Prostate gland (tissue), 2 donors: Measurements from ENCODE around the gene CD52.

Experiments used
- POLR2A ChIP-seq: fragments of 450-650 bp; IDR thresholded peaks from one replicate; pipeline ENCODE4 v1.6.1; 2016; ENCODE audit warnings: antibody characterized with exemption, mild to moderate bottlenecking
- TF ChIP-seq, protein P1 (sequence below), 4 experiments: fragments of 200-600 bp in 2 of 4; fragments of 450-650 bp in 2 of 4; sonication (generic) in 2 of 4; IDR thresholded peaks; 1 replicate in 3 of 4; 2 replicates in 1 of 4; pipeline ENCODE4 v1.5.1; 2016 to 2019; ENCODE audit warnings: antibody characterized with exemption in 4 of 4, mild to moderate bottlenecking in 2 of 4, moderate library complexity in 2 of 4

DNA sequence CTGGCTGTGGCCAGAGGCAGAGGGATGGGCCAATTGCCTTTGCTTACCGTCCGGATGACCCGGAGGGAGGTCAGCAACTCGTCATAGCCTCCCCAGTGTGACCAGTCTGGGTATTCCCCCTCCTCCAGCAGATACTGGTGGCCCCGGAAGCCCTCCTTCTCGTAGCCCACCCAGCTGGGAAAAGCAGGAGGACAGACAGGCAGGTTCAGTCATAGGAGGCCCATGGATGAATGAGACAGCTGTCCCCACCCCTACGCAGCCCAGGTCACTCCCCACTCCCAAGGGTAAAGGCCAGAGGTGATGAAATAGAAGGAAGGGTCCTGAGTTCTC, 19.4 kb downstream of the CD52 start:
- TF ChIP-seq, protein P1, sequence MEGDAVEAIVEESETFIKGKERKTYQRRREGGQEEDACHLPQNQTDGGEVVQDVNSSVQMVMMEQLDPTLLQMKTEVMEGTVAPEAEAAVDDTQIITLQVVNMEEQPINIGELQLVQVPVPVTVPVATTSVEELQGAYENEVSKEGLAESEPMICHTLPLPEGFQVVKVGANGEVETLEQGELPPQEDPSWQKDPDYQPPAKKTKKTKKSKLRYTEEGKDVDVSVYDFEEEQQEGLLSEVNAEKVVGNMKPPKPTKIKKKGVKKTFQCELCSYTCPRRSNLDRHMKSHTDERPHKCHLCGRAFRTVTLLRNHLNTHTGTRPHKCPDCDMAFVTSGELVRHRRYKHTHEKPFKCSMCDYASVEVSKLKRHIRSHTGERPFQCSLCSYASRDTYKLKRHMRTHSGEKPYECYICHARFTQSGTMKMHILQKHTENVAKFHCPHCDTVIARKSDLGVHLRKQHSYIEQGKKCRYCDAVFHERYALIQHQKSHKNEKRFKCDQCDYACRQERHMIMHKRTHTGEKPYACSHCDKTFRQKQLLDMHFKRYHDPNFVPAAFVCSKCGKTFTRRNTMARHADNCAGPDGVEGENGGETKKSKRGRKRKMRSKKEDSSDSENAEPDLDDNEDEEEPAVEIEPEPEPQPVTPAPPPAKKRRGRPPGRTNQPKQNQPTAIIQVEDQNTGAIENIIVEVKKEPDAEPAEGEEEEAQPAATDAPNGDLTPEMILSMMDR (IDR thresholded peaks at IDR 0.05): no peak
- TF ChIP-seq POLR2A: no peak
